ENCODE measurements around the gene A3GALT2. TPM values are rescaled to one million over a fixed set of nuclear protein-coding genes. Genes with fewer than 3 reads are reported as not detected.

Gene A3GALT2
- polyA plus RNA-seq, 1 donor, result 0.10 TPM

DNA sequence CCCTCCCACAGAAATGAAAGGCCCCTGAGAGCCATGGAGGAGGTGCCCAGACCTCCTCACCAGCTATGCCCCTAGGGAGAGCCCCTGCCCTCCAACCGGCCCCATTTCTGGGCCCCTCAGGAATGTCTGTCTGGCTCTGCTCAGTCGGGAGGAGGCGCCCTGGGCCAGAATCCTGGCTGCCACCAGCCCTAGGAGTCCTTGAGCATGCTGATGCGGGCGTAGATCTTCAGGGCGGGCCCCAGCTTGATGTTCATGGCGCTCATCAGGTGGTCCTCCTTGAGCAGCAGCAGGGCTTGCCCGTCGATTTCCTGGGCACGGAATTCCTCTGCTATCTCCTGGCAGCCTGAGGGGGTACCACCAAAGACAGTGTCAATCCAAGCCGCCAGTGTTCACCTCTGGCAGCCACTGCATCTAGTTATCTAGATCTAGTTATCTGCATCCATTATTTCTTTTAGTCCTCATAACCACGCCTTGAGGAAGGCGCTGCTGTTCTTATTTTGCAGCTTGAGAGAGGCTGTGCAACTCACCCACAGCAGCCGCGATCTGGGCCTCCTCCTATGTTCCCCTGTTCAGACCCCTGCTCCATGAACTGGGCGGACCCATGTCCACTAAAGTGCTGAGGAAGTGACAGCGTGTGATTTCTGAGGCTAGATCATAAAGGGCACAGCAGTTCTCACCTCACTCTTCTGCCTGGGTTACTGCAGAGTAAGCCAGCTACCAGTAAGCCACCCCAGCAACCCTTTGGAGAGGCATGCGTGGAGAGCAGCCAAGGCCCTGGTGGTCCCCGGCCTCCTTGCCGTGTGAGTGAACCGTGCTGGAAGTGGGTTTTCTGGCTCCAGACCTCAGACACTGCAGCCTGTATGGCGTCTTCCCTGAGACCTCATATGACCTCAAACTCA is 4.0 kb upstream of the A3GALT2 start:
- DNase-seq, result no peak
- Histone ChIP-seq H3K9me3 (ENCODE audit: control insufficient read depth, low read depth, low read length) (no peaks in the 10 kb centered on the region), H3K27ac (ENCODE audit: low read length) (no peak overlapping the region), H3K4me3 (ENCODE audit: low read length) (no peak overlapping the region), H3K27me3 (ENCODE audit: control insufficient read depth, insufficient read depth, low read length) (no peaks in the 10 kb centered on the region), H3K36me3 (ENCODE audit: control insufficient read depth, insufficient read depth, low read length) (peaks cover 78% of the 10 kb centered on the region), H3K4me1 (ENCODE audit: control insufficient read depth, insufficient read depth, low read length) (no peaks in the 10 kb centered on the region)
- no CpG with 5 or more reads among the region's 22 CpGs for WGBS (ENCODE audit: insufficient coverage, low lambda C conversion rate)

DNA sequence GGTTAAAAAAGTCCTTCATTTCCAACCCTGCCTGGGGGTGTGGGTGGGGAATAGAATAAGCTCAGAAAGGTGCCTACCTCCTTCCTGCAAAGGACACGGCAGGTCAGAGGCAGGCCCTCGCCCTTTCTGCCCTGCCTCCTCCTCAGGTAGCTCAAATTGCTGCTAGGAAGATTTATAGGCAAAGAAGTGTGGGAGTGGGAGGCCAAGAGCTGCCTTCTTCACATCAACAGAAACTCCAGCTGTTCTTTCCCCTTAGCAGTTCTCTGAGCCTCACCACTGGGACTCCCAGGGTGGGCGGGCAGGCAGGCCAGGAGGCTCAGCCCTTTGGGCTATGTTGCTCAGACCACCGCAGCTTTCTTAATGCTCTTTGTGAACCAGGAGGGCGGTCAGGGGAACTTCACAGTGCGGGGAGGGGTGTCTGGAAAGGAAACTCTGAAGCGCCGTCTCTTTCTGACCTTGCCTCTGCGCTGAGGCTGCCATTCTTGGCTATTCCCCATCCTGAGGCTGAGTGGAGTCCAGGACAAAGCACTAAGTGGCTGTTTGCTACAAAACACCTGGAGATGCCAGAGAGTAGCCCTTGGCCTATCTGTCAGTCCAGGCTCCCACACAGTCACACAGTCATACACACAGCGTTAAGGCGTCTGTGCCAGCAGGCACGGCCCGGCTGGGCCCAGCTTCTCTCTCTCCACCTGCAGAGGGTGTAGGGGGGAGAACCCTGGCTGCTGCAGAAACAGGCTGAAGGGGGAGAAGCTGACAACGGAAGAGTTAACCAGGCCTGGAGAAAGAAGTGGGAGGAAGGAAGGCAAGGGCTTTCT is 3.0 kb upstream of the A3GALT2 start:
- DNase-seq, result no peak
- H3K4me1 ChIP-seq (ENCODE audit: control insufficient read depth, insufficient read depth, low read length), result no peaks in the 10 kb centered on the region
- no peak overlapping the region for H3K27ac ChIP-seq (ENCODE audit: low read length)
- H3K36me3 ChIP-seq (ENCODE audit: control insufficient read depth, insufficient read depth, low read length), result peaks cover 67% of the 10 kb centered on the region
- H3K9me3 ChIP-seq (ENCODE audit: control insufficient read depth, low read depth, low read length), result no peaks in the 10 kb centered on the region
- no peaks in the 10 kb centered on the region for H3K27me3 ChIP-seq (ENCODE audit: control insufficient read depth, insufficient read depth, low read length)
- no CpG with 5 or more reads among the region's 14 CpGs for WGBS (ENCODE audit: insufficient coverage, low lambda C conversion rate)
- H3K4me3 ChIP-seq (ENCODE audit: low read length), result no peak overlapping the region

DNA sequence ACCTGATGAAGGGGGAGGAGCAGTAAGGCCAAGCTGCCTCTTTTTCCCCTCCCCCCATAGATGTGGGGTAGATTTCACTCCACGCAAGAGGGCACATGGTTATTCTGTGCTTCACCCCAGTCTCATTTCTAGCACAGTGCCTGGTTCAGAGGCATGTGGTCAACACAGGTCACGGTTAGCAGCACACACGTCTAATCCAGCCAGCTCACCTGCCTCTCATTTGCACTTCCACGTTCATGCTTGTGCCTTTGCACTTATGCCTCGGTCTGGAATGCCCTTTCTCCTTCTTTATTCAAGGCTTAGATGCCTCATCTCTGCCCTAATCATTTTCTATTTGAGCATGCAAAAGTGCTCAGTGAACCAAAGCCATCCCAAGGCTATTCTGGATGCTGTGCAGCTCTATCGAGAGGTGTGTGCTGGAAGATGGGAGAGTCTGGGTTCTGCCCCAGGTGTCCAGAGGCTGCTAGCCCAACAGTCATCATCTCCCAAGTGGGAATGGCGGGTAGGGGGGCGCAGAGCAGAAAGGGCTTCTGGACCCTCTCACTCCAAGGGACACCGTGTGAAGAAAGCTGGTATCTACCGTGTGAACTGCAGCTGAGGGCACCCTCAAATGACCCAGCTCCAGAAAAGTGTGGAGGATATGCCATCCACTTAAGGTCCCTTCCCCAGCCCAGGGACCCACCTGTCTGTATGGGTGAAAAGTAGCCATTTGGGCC is 2.1 kb upstream of the A3GALT2 start:
- H3K27me3 ChIP-seq (ENCODE audit: control insufficient read depth, insufficient read depth, low read length), result no peaks in the 10 kb centered on the region
- 67% methylated on average over 1 of the region's 10 CpGs for WGBS (ENCODE audit: insufficient coverage, low lambda C conversion rate)
- peaks cover 59% of the 10 kb centered on the region for H3K36me3 ChIP-seq (ENCODE audit: control insufficient read depth, insufficient read depth, low read length)
- no peaks in the 10 kb centered on the region for H3K4me1 ChIP-seq (ENCODE audit: control insufficient read depth, insufficient read depth, low read length)
- no peaks in the 10 kb centered on the region for H3K9me3 ChIP-seq (ENCODE audit: control insufficient read depth, low read depth, low read length)
- no peak overlapping the region for H3K27ac ChIP-seq (ENCODE audit: low read length)
- no peak for DNase-seq
- no peak overlapping the region for H3K4me3 ChIP-seq (ENCODE audit: low read length)

DNA sequence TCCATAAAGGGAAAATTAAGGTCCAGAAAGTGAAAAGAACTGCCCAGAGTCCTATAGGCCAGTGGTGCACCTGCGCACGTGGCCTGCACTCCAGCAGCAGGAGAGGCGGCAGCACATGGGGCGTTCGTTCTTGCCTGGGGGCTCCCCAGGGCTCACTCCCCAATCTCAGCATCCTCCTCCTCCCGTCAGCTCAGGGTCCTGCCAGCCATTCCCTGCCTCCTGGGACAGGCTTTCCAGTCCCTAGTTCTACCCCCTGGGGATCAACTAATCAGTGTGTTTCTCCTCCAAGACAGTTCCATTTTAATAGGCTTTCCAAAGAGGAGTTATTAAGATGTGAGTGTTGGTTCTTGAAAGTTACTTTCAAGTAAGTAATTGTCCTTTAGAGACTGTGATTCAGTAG is 1.2 kb upstream of the A3GALT2 start:
- Histone ChIP-seq H3K27me3 (ENCODE audit: control insufficient read depth, insufficient read depth, low read length) (no peaks in the 10 kb centered on the region), H3K4me1 (ENCODE audit: control insufficient read depth, insufficient read depth, low read length) (no peaks in the 10 kb centered on the region), H3K9me3 (ENCODE audit: control insufficient read depth, low read depth, low read length) (no peaks in the 10 kb centered on the region), H3K27ac (ENCODE audit: low read length) (no peak overlapping the region), H3K4me3 (ENCODE audit: low read length) (no peak overlapping the region), H3K36me3 (ENCODE audit: control insufficient read depth, insufficient read depth, low read length) (peaks cover 50% of the 10 kb centered on the region)
- WGBS (ENCODE audit: insufficient coverage, low lambda C conversion rate), result no CpG with 5 or more reads among the region's 6 CpGs
- DNase-seq, result no peak

DNA sequence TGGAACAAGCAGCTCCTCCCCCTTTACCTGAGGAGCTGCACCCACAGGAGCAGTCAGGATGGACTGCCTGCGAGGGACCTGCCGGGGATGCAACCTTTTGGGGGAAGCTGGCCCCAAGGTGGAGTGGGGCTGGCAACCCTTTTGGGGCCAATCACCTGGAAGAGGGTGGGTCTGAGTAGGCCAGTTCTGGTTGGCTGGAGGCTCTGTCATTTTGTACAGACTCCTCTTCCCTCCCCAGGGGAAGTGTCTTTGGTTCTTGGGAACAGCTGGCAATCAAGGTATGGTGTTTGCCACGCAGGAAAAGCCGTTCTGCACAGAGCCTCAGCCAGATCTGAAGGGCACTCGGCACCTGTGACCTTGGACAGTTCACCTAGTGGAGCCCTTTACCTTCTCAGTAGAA is 280 bp upstream of the A3GALT2 start:
- Histone ChIP-seq H3K4me1 (ENCODE audit: control insufficient read depth, insufficient read depth, low read length) (no peaks in the 10 kb centered on the region), H3K9me3 (ENCODE audit: control insufficient read depth, low read depth, low read length) (no peaks in the 10 kb centered on the region), H3K36me3 (ENCODE audit: control insufficient read depth, insufficient read depth, low read length) (peaks cover 40% of the 10 kb centered on the region), H3K4me3 (ENCODE audit: low read length) (no peak overlapping the region), H3K27ac (ENCODE audit: low read length) (no peak overlapping the region), H3K27me3 (ENCODE audit: control insufficient read depth, insufficient read depth, low read length) (no peaks in the 10 kb centered on the region)
- no CpG with 5 or more reads among the region's 5 CpGs for WGBS (ENCODE audit: insufficient coverage, low lambda C conversion rate)
- no peak for DNase-seq

DNA sequence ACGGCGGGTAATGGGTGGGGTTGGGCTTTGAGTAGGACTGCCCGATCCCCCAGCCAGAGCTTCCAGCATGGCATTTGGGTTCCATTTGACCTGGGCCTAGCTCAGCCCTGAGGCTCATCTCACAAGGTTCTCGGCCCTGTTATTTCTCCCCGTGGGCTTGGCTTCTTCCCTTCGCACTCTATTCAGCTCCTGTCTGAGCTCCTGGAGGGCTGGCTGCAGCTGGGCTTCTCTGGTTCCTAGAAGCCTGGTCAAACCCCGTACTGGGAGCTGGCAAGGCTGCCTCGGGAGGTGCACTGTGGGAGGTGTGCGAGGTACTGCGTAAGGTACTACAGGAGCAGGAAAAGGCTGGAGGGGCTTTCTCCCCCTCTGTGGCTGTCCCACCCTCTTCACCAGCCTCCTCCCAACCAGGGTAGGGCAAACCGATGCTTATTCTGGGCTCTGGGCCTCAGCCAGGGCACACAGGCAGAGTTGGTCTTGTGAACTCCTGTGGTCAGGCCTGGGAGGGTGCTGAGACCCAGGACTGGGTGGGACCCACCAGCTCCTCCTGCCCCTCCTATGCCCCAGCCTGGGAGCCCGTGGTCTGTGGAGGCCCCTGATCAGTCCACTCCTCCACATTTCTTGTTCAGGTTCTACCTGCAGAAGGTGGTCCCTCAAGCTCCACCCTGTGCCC is 814 bp downstream of the A3GALT2 start:
- H3K4me3 ChIP-seq (ENCODE audit: low read length), result no peak overlapping the region
- H3K27me3 ChIP-seq (ENCODE audit: control insufficient read depth, insufficient read depth, low read length), result no peaks in the 10 kb centered on the region
- no peaks in the 10 kb centered on the region for H3K9me3 ChIP-seq (ENCODE audit: control insufficient read depth, low read depth, low read length)
- H3K27ac ChIP-seq (ENCODE audit: low read length), result no peak overlapping the region
- WGBS (ENCODE audit: insufficient coverage, low lambda C conversion rate), result 85% methylated on average over 4 of the region's 12 CpGs
- peaks cover 29% of the 10 kb centered on the region for H3K36me3 ChIP-seq (ENCODE audit: control insufficient read depth, insufficient read depth, low read length)
- no peaks in the 10 kb centered on the region for H3K4me1 ChIP-seq (ENCODE audit: control insufficient read depth, insufficient read depth, low read length)
- DNase-seq, result no peak

DNA sequence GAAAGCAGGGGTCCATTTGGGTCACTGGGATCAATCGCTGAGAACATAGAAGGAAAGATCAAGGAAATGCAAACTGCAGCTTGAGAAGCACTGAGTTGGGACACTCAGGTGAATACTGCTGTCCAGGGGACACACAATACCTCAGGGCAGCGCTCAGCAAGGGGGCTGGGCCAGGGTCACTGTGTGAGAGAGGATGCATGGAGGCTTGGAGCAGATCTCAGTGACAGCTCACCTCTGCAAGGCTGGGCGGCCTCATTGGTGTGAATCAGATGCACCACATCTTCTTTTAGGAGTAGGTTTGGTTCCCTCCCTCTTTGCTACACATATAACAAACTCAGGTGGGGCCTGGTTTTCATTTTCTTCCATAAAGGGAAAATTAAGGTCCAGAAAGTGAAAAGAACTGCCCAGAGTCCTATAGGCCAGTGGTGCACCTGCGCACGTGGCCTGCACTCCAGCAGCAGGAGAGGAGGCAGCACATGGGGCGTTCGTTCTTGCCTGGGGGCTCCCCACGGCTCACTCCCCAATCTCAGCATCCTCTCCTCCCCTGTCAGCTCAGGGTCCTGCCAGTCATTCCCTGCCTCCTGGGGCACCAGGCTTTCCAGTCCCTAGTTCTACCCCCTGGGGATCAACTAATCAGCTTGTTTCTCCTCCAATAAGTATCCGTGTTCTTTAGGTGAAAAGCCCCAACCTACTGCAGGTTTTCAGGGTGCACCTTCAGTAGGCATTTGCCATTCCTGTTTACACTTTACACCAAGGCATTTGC is 1.5 kb downstream of the A3GALT2 start:
- DNase-seq, result no peak
- WGBS (ENCODE audit: insufficient coverage, low lambda C conversion rate), result no CpG with 5 or more reads among the region's 9 CpGs
- Histone ChIP-seq H3K36me3 (ENCODE audit: control insufficient read depth, insufficient read depth, low read length) (peaks cover 22% of the 10 kb centered on the region), H3K4me3 (ENCODE audit: low read length) (no peak overlapping the region), H3K27ac (ENCODE audit: low read length) (no peak overlapping the region), H3K4me1 (ENCODE audit: control insufficient read depth, insufficient read depth, low read length) (peaks cover 2% of the 10 kb centered on the region), H3K9me3 (ENCODE audit: control insufficient read depth, low read depth, low read length) (no peaks in the 10 kb centered on the region), H3K27me3 (ENCODE audit: control insufficient read depth, insufficient read depth, low read length) (no peaks in the 10 kb centered on the region)

DNA sequence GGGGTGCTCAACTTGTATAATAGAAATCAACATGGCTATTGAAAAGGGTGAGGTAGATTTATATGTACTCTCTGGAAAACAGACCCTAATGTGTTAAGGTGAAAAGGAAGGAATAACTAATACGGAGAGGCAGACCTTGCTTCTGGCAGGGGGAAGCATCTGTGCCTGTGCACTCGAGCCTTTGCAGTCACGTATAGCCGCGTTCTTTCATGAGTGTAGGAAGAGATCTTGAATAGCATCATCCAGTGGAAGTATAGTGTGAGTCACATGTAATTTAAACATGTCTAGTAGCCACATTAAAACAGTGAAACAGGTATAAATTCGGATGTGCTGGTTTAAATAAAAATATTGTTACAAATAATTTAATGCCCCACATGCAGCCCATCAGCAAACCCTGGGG is 3.0 kb downstream of the A3GALT2 start:
- H3K4me1 ChIP-seq (ENCODE audit: control insufficient read depth, insufficient read depth, low read length), result peaks cover 9% of the 10 kb centered on the region
- no peaks in the 10 kb centered on the region for H3K9me3 ChIP-seq (ENCODE audit: control insufficient read depth, low read depth, low read length)
- DNase-seq, result no peak
- H3K27me3 ChIP-seq (ENCODE audit: control insufficient read depth, insufficient read depth, low read length), result no peaks in the 10 kb centered on the region
- H3K4me3 ChIP-seq (ENCODE audit: low read length), result no peak overlapping the region
- peaks cover 8% of the 10 kb centered on the region for H3K36me3 ChIP-seq (ENCODE audit: control insufficient read depth, insufficient read depth, low read length)
- 83% methylated on average over 1 of the region's 6 CpGs for WGBS (ENCODE audit: insufficient coverage, low lambda C conversion rate)
- no peak overlapping the region for H3K27ac ChIP-seq (ENCODE audit: low read length)

DNA sequence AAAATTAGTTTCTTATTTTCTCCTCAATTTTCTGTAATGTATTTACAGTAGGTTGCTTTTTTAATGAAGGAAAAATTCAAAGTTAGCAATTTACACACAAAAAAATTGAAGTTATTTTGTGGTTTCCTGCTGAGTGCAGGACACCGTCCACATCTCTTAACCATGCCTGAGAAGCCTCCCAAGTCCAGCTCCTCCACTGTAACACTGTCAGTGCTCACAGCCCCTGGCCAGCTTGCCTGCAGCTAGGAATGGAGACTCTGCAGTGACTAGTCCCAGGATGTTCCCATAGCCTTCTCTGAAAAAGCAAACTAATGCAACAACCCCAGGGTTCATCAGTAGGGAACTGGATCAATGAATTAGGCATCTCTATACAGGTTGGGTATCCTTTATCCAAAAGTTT is 3.5 kb downstream of the A3GALT2 start:
- no peak overlapping the region for H3K27ac ChIP-seq (ENCODE audit: low read length)
- H3K9me3 ChIP-seq (ENCODE audit: control insufficient read depth, low read depth, low read length), result no peaks in the 10 kb centered on the region
- WGBS (ENCODE audit: insufficient coverage, low lambda C conversion rate), result 80% methylated on average over 1 of the region's 1 CpG
- no peak for DNase-seq
- H3K27me3 ChIP-seq (ENCODE audit: control insufficient read depth, insufficient read depth, low read length), result no peaks in the 10 kb centered on the region
- H3K36me3 ChIP-seq (ENCODE audit: control insufficient read depth, insufficient read depth, low read length), result peaks cover 4% of the 10 kb centered on the region
- peaks cover 9% of the 10 kb centered on the region for H3K4me1 ChIP-seq (ENCODE audit: control insufficient read depth, insufficient read depth, low read length)
- H3K4me3 ChIP-seq (ENCODE audit: low read length), result no peak overlapping the region
